ENCODE measurements around the gene FAM185A.
"Not testable (repeated sequence)": the region's sequence is repeated elsewhere in the genome, so short reads cannot be mapped to it uniquely, and the experiment has no call there.

Gene FAM185A

DNA sequence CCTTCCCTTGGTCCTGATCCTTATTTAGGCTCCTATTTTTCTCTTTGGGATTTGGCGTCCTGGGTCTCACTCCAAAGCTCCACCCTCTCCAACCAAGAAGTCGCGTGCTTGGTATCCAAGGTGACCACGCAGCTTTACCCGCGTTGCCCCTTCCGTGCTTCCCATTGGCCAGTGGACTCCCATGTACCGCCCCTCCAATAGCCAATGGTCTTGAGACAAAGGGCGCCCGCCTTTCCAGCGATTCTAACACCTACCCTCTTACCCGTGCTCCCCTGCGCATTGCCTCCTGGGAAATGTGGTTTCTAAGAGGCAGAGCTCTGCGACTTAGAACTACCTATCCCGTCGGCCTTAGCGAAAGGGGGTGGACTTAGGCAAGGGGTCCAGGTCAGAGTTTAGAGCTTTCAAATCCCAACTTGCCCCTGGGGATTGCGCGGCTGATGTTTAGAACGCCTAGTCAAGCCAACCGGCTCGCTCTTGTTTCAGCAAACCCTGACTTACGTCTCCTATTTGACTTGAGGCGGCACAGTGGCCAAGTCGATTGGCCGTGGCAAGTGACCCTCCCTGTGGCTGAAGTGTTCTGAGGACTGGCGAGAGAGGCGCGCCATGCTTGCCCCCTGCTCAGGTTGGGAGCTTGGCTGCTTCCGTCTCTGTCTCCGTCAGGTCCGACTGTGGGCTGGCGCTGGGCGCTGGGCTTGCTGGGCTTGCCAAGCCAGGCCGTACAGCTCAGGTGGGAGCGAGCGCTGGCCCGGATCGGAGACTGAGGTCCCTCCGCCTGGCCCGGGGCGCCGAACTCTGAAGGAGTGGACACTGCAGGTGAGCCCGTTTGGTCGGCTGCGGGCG, at the start of gene FAM185A:
Gene FAM185A, plus strand, starts transcription at position 395 of the 840 bp plus-strand sequence. Its CDS starts 209 bp downstream, at position 604.
- FAIRE-seq (peak; percentile 91), DNase-seq (ENCODE audit: low spot score) (peak; percentile 97)

DNA sequence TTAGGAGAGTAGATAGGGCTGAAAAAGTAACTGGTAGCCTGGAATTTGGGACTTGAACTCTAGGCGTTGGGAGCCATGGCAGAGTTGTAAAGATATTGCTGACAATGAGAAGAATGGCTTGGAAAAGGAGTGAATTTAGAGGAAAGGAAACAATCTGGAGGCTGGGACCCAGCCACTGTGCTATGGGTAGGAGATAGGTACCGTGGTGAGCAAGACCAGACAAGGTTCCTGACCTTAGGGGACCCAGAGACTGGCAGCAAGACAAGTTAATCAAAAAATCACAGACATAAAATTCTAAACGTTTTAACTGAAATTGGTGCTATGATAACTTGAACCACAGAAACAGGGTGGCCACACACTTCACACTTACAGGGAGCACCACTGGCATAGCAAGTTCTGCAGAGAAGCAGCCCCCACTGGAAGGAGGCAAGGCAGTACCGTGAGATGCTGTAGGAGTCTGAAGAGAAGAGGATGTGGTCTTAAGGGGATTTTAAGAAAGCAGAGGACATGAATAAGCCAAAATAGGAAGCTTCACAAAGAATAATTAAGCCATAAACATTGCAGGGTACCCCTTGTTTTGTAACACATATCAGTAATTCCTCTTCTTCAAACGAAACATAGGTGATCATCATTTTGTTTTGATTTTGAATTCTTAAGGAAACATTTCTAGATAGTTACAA, 35.6 kb upstream of the FAM185A start:
- peak; percentile 13 for DNase-seq (ENCODE audit: low spot score)
- not testable (repeated sequence) for FAIRE-seq

DNA sequence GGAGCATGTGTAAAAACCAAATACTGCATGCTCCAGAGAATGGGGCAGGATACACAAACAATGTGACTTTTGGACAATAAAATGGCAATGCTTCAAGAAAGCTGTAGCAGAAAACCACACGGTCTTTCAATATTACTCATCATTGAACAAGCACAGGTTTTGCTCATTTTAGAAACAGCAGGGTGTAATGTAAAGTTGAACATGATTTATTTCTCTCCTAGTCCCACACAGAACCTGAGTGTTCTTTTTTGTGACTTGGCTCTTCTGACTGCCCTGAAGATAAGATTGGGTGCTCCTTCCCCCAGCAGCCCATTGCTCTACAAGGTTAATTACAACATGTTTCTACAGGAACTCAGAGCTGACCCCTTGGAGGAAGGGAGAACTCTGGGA, 35.1 kb upstream of the FAM185A start:
- not testable (repeated sequence) for DNase-seq (ENCODE audit: low spot score)
- peak; percentile 65 for FAIRE-seq

GRCh38 chr7:102714774-102715522, 33.9 kb upstream of the FAM185A start:
- DNase-seq (ENCODE audit: low spot score) = not testable (repeated sequence)
- peak; percentile 5 for FAIRE-seq

GRCh38 chr7:102715718-102716117, 33.1 kb upstream of the FAM185A start:
- not testable (repeated sequence) for DNase-seq (ENCODE audit: low spot score); FAIRE-seq

GRCh38 chr7:102718491-102718890, 30.3 kb upstream of the FAM185A start:
- FAIRE-seq; DNase-seq (ENCODE audit: low spot score): not testable (repeated sequence)

DNA sequence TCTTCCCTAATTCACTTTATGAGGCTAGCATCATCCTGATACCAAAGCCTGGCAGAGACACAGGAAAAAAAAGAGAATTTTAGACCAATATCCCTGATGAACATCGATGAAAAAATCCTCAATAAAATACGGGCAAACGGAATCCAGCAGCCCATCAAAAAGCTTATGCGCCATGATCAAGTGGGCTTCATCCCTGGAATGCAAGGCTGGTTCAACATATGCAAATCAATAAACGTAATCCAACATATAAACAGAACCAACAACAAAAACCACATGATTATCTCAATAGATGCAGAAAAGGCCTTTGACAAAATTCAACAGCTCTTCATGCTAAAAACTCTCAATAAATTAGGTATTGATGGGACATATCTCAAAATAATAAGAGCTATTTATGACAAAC, 22.6 kb upstream of the FAM185A start:
- not testable (repeated sequence) for FAIRE-seq; DNase-seq (ENCODE audit: low spot score)

DNA sequence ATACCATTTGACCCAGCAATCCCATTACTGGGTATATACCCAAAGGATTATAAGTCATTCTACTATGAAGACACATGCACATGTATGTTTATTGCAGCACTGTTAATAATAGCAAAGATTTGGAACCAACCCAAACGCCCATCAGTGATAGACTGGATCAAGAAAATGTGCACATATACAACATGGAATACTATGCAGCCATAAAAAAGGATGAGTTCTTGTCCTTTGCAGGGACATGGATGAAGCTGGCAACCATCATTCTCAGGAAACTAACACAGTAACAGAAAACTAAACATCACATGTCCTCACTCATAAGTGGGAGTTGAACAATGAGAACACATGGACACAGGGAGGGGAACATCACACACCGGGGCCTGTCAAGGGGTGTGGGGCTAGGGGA, 19.1 kb upstream of the FAM185A start:
- FAIRE-seq; DNase-seq (ENCODE audit: low spot score): not testable (repeated sequence)

DNA sequence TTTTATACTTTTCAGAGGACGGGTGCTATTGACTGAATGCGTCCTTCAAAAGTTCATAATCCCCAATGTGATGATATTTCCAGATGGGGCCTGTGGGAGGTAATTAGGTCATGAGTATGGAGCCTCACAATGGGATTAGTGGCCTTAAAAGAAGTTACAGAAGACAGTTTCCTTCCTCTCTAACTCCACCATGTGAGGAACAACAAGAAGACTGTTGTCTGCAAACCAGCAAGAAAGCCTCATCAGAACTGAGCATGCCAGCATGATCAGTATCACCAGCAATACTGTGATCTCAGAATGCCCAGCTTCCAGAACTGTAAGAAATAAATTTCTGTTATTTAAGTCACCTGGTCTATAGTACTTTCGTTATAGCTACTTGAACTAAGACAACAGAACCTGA, 18.4 kb upstream of the FAM185A start:
- DNase-seq (ENCODE audit: low spot score); FAIRE-seq: not testable (repeated sequence)

- FAIRE-seq = not testable (repeated sequence)
These were observed 6.6 kb upstream of the FAM185A start for GRCh38 chr7:102742002-102742771.

DNA sequence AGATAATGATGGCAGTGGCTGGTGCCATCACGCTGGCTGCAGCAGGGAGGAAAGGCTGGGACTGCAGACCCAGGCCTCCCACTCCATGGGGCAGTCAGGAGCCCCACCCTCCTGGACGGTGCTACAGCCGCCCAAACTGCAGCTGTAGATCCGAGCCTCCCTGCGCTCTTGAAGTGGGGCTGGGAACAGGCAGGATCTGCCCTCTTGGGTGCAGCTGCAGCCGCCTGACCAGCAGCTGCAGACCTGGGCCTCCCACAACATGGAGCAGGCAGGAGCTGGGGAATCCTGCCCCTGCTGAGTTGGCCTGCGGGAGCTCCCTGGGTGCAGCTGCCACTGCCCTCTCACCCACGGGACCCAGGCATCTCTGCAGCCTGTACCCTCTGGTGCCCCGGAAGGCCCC, 4.9 kb upstream of the FAM185A start:
- not testable (repeated sequence) for DNase-seq (ENCODE audit: low spot score); FAIRE-seq

More at GRCh38 chr7:102742002-102742771, 6.6 kb upstream of the FAM185A start:
- DNase-seq (ENCODE audit: low spot score) = not testable (repeated sequence)

DNA sequence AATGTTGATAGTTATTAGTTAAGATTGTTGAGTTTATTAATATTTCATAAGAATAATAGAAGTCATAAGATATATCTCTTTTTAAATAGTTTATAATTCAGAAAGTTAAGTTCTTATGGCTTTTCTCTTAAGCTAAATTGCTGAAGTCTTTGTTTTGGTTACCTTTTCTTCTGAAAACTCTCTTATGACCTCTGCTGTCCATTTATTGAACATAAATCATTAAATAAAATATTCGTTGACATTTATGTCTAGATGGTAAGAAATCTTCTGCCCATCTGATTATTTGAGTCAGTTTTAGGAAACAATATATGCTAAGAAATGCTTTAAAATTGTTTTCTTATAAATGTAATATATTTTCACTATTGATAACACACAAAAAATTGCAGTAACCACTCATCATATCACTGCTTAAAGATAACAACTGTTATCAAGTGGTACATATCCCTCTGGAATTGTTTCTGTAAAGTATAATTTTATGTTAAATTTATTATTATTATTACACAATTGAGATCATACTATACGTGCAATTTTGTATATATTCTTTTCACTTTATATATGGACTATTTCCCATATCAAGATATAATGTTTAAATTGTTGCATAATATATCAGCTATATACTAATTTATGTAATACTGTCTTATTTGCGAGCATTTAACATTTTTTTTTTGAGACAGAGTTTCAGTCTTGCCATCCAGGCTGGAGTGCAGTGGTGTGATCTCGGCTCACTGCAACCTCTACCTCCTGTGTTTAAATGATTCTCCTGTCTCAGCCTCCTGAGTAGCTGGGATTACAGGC, 3.1 kb upstream of the FAM185A start:
- DNase-seq (ENCODE audit: low spot score); FAIRE-seq: not testable (repeated sequence)

DNA sequence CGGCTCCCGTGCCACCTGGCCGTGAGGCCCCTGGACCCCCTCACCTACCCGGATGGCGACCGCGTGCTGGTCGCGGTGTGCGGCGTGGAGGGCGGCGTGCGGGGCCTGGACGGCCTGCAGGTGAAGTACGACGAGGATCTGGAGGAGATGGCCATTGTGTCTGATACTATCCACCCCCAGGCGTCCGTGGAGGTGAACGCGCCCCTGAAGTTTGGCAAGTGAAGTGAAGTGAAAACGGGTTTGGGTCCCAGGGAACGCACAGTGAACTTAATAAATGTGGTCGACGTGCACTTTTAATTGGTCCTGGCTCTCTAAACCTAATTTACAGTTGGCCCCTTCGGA, 617 bp downstream of the FAM185A start:
- FAIRE-seq = peak; percentile 82
- not testable (repeated sequence) for DNase-seq (ENCODE audit: low spot score)

DNA sequence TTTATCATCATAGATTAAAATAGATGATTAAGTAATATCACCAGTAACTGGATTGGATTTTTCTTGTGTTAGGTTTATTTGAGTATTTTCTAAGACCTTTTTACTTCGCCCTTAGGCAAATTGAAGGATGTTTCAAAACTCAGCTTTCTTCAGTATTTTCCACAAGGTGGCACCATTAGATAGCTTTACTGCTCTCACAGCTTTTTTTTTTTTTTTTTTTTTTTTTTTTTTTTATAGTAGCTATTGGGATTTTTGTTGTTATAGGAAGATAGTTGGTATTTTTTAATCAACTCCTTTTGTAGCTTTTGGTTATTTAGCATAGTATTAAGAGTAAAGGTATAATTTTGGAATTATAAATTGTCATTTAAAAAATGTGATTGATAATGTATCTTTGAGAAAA, 9.4 kb downstream of the FAM185A start:
- FAIRE-seq; DNase-seq (ENCODE audit: low spot score): not testable (repeated sequence)

GRCh38 chr7:102759934-102760333, 11.1 kb downstream of the FAM185A start:
- not testable (repeated sequence) for FAIRE-seq; DNase-seq (ENCODE audit: low spot score)

- FAIRE-seq; DNase-seq (ENCODE audit: low spot score): not testable (repeated sequence)
These were observed 12.4 kb downstream of the FAM185A start for GRCh38 chr7:102761234-102761633.

DNA sequence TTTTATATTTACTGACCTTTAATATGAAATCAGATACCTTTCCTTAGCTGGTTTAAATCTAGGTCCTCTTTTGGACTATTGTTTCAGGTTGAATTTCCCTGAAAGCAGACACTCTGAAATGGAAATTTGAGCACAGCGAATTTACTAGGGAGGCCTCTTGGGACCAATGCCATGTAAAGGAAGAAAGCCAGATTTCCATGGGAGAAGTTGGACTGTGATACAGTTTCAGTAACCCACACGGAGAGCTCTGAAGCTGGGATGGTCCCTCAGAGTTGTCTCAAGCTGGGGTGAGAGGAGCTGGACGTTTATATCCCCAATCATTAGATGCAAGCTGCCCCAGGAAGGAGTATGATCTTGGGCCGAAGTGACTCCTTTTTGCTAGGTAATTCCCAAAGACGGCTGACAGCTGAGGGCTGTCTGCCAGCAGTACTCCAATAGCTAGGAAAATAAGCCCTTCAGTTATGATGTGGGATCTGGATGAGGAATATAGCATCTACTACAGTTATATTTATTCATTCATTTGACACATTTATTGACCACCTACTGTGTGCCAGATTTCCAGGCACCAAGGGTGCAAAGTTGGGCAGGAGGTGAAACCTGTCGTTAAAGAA, 14.6 kb downstream of the FAM185A start:
- FAIRE-seq = peak; percentile 44
- DNase-seq (ENCODE audit: low spot score) = not testable (repeated sequence)

DNA sequence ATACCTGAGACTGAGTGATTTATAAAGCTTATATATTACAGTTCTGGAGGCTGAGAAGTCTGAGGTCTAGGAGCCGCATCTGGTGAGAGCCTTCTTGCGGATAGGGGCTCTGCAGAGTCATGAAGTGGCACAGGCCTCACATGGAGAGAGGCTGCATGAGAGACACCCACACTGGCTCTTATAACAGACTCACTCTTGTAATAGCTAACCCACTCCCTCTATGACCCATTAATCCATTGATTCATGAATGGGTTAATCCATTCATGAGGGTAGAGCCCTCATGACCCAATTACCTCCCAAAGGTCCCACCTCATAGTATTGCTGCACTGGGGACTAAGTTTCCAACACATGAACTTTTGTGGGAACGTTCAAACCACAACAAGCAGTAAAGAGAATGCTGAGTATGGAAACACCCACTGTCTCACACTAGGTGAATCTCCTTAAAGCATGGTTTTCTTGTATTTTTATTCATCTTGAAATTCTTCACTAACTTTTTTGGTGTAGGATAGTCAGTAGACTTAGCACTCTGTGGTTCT, 20.9 kb downstream of the FAM185A start:
- not testable (repeated sequence) for DNase-seq (ENCODE audit: low spot score); FAIRE-seq

- FAIRE-seq; DNase-seq (ENCODE audit: low spot score): not testable (repeated sequence)
These were observed 21.7 kb downstream of the FAM185A start for GRCh38 chr7:102770467-102770866.

All from urothelium cell line (cell line).